H1 (cell line): ENCODE results near the gene NBEA. TPM values are rescaled to one million over a fixed set of nuclear protein-coding genes. Genes with fewer than 3 reads are reported as not detected.

Experiments
- CTCF ChIA-PET: fragments of 300-600 bp; sonication (Branson Sonifier 250); formaldehyde crosslinking; loops from one replicate; lab custom pipeline; 2021; ENCODE audit not compliant: partially characterized antibody; lab: Charles Lee
- POLR2A ChIA-PET: fragments of 300-600 bp; sonication (Branson Sonifier 250); formaldehyde crosslinking; loops from one replicate; lab custom pipeline; 2021; ENCODE audit warnings: inconsistent platforms; ENCODE audit not compliant: partially characterized antibody; lab: Charles Lee
- DNase-seq, 2 experiments: peaks; one replicate each; pipeline versions ENCODE4 v3.0.0 to v3.0.0-alpha.2; 2010 to 2022; ENCODE audit warnings: low spot score in 2 of 2, low read depth in 1 of 2, mixed read lengths in 1 of 2
- FAIRE-seq: peaks from 2 replicates; lab custom pipeline; 2011; peaks lifted over from hg19 to GRCh38; lab: Jason Lieb, UNC
- H2AFZ ChIP-seq: 2 replicates; pipeline ENCODE4 v1.8.1; 2012; ENCODE audit warnings: low read length, inconsistent platforms
- H2AK5ac ChIP-seq: 2 replicates; pipeline ENCODE4 v1.6.1; 2013; ENCODE audit warnings: low read depth, low read length
- H2BK120ac ChIP-seq: replicated peaks from 2 replicates; pipeline ENCODE3; 2013; ENCODE audit warnings: low read depth, low read length, inconsistent platforms
- H2BK12ac ChIP-seq: 2 replicates; pipeline ENCODE4 v1.6.1; 2013; ENCODE audit warnings: low read depth, low read length
- H2BK15ac ChIP-seq: 2 replicates; pipeline ENCODE4 v1.6.1; 2013; ENCODE audit warnings: low read length
- H2BK20ac ChIP-seq: 2 replicates; pipeline ENCODE4 v1.6.1; 2013; ENCODE audit warnings: low read length
- H2BK5ac ChIP-seq: 2 replicates; pipeline ENCODE4 v1.6.1; 2013; ENCODE audit warnings: low read depth, low read length
- H3K14ac ChIP-seq: 2 replicates; pipeline ENCODE4 v1.6.1; 2013; ENCODE audit warnings: inconsistent platforms; ENCODE audit not compliant: insufficient read length
- H3K18ac ChIP-seq: 2 replicates; pipeline ENCODE4 v1.6.1; 2013; ENCODE audit warnings: low read length; ENCODE audit errors: extremely low read depth
- H3K23ac ChIP-seq: 2 replicates; pipeline ENCODE4 v1.6.1; 2013; ENCODE audit warnings: inconsistent platforms; ENCODE audit not compliant: insufficient read length
- H3K23me2 ChIP-seq: 2 replicates; pipeline ENCODE4 v1.6.1; 2013; ENCODE audit warnings: low read depth, low read length
- H3K27ac ChIP-seq: 2 replicates; pipeline ENCODE4 v1.6.1; 2011; ENCODE audit warnings: low read depth, low read length, inconsistent platforms
- H3K27me3 ChIP-seq, 4 experiments: replicated peaks in 1 of 4; 1 replicate in 1 of 4; 2 replicates in 3 of 4; pipeline versions ENCODE4 v1.6.1 to v1.8.1; 2011 to 2013; ENCODE audit warnings: low read length in 3 of 4, mild to moderate bottlenecking in 3 of 4, inconsistent platforms in 2 of 4, mixed read lengths in 2 of 4, moderate library complexity in 1 of 4; ENCODE audit not compliant: control insufficient read depth in 3 of 4, insufficient read depth in 3 of 4; ENCODE audit errors: extremely low read depth in 1 of 4
- H3K36me3 ChIP-seq, 4 experiments: 2 replicates each; pipeline versions ENCODE4 v1.6.1 to v1.8.1; 2011 to 2013; ENCODE audit warnings: mild to moderate bottlenecking in 4 of 4, low read length in 3 of 4, moderate library complexity in 2 of 4, control low read depth in 1 of 4, inconsistent platforms in 1 of 4; ENCODE audit not compliant: insufficient read depth in 4 of 4, control insufficient read depth in 2 of 4
- H3K4ac ChIP-seq: replicated peaks from 2 replicates; pipeline ENCODE3; 2013; ENCODE audit warnings: low read length, low read depth, mixed read lengths, inconsistent platforms; ENCODE audit not compliant: insufficient read length
- H3K4me1 ChIP-seq, 4 experiments: replicated peaks in 1 of 4; 1 replicate in 1 of 4; 2 replicates in 3 of 4; pipeline versions ENCODE4 v1.6.1 to v1.8.1; 2011 to 2013; ENCODE audit warnings: low read length in 3 of 4, inconsistent platforms in 2 of 4, mixed read lengths in 1 of 4; ENCODE audit not compliant: insufficient read depth in 4 of 4, control insufficient read depth in 3 of 4
- H3K4me2 ChIP-seq, 2 experiments: 2 replicates each; pipeline versions ENCODE4 v1.6.1 to v1.8.1; 2011 to 2013; ENCODE audit warnings: low read depth in 2 of 2, low read length in 2 of 2, control low read depth in 1 of 2, inconsistent platforms in 1 of 2, mild to moderate bottlenecking in 1 of 2; ENCODE audit not compliant: insufficient read depth in 1 of 2
- H3K4me3 ChIP-seq, 4 experiments: fragments of 200-600, 300-600 bp in 1 of 4; sonication (generic), shearing (Covaris generic), sonication (Bioruptor Twin) in 1 of 4; 2 replicates each; pipeline versions ENCODE4 v1.5.1 to v1.8.1; 2011 to 2016; ENCODE audit warnings: low read length in 4 of 4, low read depth in 3 of 4, control low read depth in 2 of 4, inconsistent platforms in 2 of 4, mild to moderate bottlenecking in 2 of 4, mixed read lengths in 1 of 4, moderate library complexity in 1 of 4; ENCODE audit not compliant: insufficient read depth in 2 of 4; ENCODE audit errors: extremely low read depth in 1 of 4
- H3K56ac ChIP-seq: replicated peaks from 2 replicates; pipeline ENCODE3; 2013; ENCODE audit warnings: low read depth, mild to moderate bottlenecking, mixed read lengths, low read length, inconsistent platforms; ENCODE audit not compliant: insufficient read length
- H3K79me1 ChIP-seq: 2 replicates; pipeline ENCODE4 v1.6.1; 2013; ENCODE audit warnings: low read depth, low read length, control low read depth
- H3K79me2 ChIP-seq, 2 experiments: 2 replicates each; pipeline versions ENCODE4 v1.6.1 to v1.8.1; 2012 to 2013; ENCODE audit warnings: low read length in 2 of 2, mild to moderate bottlenecking in 2 of 2, inconsistent platforms in 1 of 2; ENCODE audit not compliant: insufficient read depth in 2 of 2, control insufficient read depth in 1 of 2
- H3K9ac ChIP-seq, 4 experiments: replicated peaks in 1 of 4; 1 replicate in 1 of 4; 2 replicates in 3 of 4; pipeline versions ENCODE4 v1.6.1 to v1.8.1; 2011 to 2013; ENCODE audit warnings: low read depth in 3 of 4, low read length in 3 of 4, control low read depth in 2 of 4, mild to moderate bottlenecking in 2 of 4, moderate library complexity in 2 of 4, inconsistent platforms in 1 of 4; ENCODE audit errors: extremely low read depth in 1 of 4
- H3K9me3 ChIP-seq, 2 experiments: 2 replicates each; pipeline versions ENCODE4 v1.6.1 to v1.8.1; 2012 to 2013; ENCODE audit warnings: mild to moderate bottlenecking in 2 of 2, moderate library complexity in 2 of 2, control low read depth in 1 of 2, inconsistent platforms in 1 of 2, low read depth in 1 of 2, low read length in 1 of 2, mixed read lengths in 1 of 2; ENCODE audit not compliant: insufficient read depth in 2 of 2
- H4K20me1 ChIP-seq, 2 experiments: replicated peaks in 1 of 2; 2 replicates each; pipeline versions ENCODE3 to v1.8.1; 2011 to 2013; ENCODE audit warnings: inconsistent platforms in 2 of 2, low read length in 2 of 2, mild to moderate bottlenecking in 1 of 2; ENCODE audit not compliant: insufficient read depth in 2 of 2, control insufficient read depth in 1 of 2
- H4K5ac ChIP-seq: 2 replicates; pipeline ENCODE4 v1.6.1; 2013; ENCODE audit warnings: low read length, low read depth, mixed read lengths, inconsistent platforms; ENCODE audit not compliant: insufficient read length
- H4K8ac ChIP-seq: 2 replicates; pipeline ENCODE4 v1.8.0; 2013; ENCODE audit warnings: mild to moderate bottlenecking, moderate library complexity, low read length, inconsistent platforms; ENCODE audit not compliant: insufficient read depth; ENCODE audit errors: extremely low read depth
- H4K91ac ChIP-seq: replicated peaks from 2 replicates; pipeline ENCODE3; 2013; ENCODE audit warnings: low read length, mixed read lengths, inconsistent platforms; ENCODE audit not compliant: insufficient read length
- BCL11A ChIP-seq, 2 experiments: IDR thresholded peaks; one replicate each; pipeline ENCODE4 v1.6.1; 2011; ENCODE audit warnings: low read depth in 2 of 2, low read length in 2 of 2, mild to moderate bottlenecking in 2 of 2
- EZH2 ChIP-seq: fragments of 200-600 bp; sonication (generic); IDR thresholded peaks from 2 replicates; pipeline ENCODE4 v1.7.1; 2012; ENCODE audit warnings: low read depth, mild to moderate bottlenecking, moderate library complexity, low read length, inconsistent platforms; ENCODE audit not compliant: severe bottlenecking
- KDM1A ChIP-seq: fragments of 200-600, 300-600 bp; sonication (generic); IDR thresholded peaks from 2 replicates; pipeline ENCODE4 v1.7.1; 2016; ENCODE audit warnings: mild to moderate bottlenecking, low read length, borderline replicate concordance
- RNF2 ChIP-seq: fragments of 200-900, 300-1000 bp; sonication (generic); IDR thresholded peaks from 2 replicates; pipeline ENCODE4 v1.7.1; 2016; ENCODE audit warnings: borderline replicate concordance, low read depth, mild to moderate bottlenecking, antibody characterized with exemption, low read length; ENCODE audit not compliant: poor library complexity, severe bottlenecking; ENCODE audit errors: missing control alignments
- TBP ChIP-seq: IDR thresholded peaks from 2 replicates; pipeline ENCODE4 v1.6.1; 2011; ENCODE audit warnings: low read depth, low read length, improper control_type of control experiment
- ZNF274 ChIP-seq: IDR thresholded peaks from 2 replicates; pipeline ENCODE4 v1.7.0; 2012; ENCODE audit warnings: low read length, borderline replicate concordance; ENCODE audit errors: extremely low read depth
- whole genome bisulfite sequencing, 2 experiments: shearing (Covaris generic) in 1 of 2; methylation state at CpG; one replicate each; pipeline versions ENCODE4 v1.1.6 to v1.1.7; 2013 to 2015; ENCODE audit warnings: low lambda C conversion rate in 2 of 2, mixed read lengths in 2 of 2, inconsistent platforms in 1 of 2, low coverage in 1 of 2, missing lambda C conversion rate in 1 of 2; ENCODE audit not compliant: insufficient replicate concordance in 2 of 2, insufficient coverage in 1 of 2, insufficient read length in 1 of 2; ENCODE audit errors: extremely low coverage in 1 of 2, missing lambda C conversion rate in 1 of 2; 5-methylcytosine and 5-hydroxymethylcytosine counted together
- polyA plus RNA-seq, 7 experiments: library from polyadenylated mRNA; depleted of rRNA in 3 of 7; stranded (reverse) in 5 of 7; unstranded in 2 of 7; fragments of >200 nt in 5 of 7; fragments of 200-250 nt in 2 of 7; gene quantifications; 1 replicate in 5 of 7; 2 replicates in 1 of 7; 4 replicates in 1 of 7; pipeline versions ENCODE4 v1.2.1 to v1.2.3, GENCODE V29; 2011 to 2013; ENCODE audit warnings: missing spikeins in 2 of 7, mixed read lengths in 2 of 7
- total RNA-seq: library from RNA; stranded (reverse); fragmentation: NEBNext Ultra II Directional; extraction: Animal tissue kit (Norgen Biotek cat#: 25700); gene quantifications from 2 replicates; pipeline ENCODE4 v1.2.1, GENCODE V29; 2021

Gene NBEA
- total and polyA plus RNA-seq, 2 of the 8 experiments (the other 6 are each of a cell fraction or from before 2014, with no cell fraction given) = 14.2 to 21.5 TPM

DNA sequence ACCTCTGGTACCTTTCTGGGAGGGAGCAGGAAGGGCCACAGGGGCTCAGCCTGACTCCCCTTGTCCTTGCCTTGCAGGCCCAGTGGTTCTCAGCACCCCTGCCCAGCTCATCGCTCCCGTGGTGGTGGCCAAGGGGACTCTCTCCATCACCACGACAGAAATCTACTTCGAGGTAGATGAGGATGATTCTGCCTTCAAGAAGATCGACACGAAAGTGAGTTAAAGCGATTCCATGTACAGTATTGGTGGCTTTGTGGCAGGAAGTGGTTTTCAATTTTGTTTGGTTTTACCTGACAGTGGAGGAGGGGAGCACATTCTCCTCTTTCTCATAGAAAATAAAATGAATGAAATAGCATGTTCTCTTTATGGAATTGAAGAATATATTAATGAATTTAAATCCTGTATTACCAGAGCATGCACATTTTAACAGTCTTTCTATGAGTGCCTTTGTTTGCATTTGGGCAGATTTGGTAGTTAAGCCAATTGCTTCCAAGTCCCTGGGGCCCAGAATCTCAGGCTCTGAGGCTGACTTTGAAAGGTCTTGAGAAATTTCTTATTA, 530.3 kb downstream of the NBEA start:
- H3K9ac ChIP-seq = no peak overlapping the region
- ChIA-PET POLR2A (no interaction called here), CTCF (no interaction called here)
- peaks cover 20 to 26% of the 10 kb centered on the region in 2 experiments for H4K20me1 ChIP-seq
- no peaks in the 10 kb centered on the region for H3K9me3 ChIP-seq
- H2BK5ac ChIP-seq = no peak overlapping the region
- peaks cover 18% of the 10 kb centered on the region for H3K23me2 ChIP-seq
- H3K27me3 ChIP-seq = peaks cover 42 to 67% (median 55%) of the 10 kb centered on the region in 4 experiments
- H3K36me3 ChIP-seq = no peaks in the 10 kb centered on the region
- no peak overlapping the region for H2BK12ac ChIP-seq
- H3K4me3 ChIP-seq = peak overlapping the region in 2 of 4 experiments; percentile 61 to 78; a peak in 4 of 8 replicates
- H3K23ac ChIP-seq = no peak overlapping the region
- peak overlapping the region; percentile 83 to 94 for H3K4me2 ChIP-seq
- FAIRE-seq (no peak), DNase-seq (no peak)
- H3K56ac ChIP-seq = no peak overlapping the region
- H4K5ac ChIP-seq = no peak overlapping the region
- H3K18ac ChIP-seq = no peak overlapping the region
- H2AFZ ChIP-seq = no peak overlapping the region
- H2BK15ac ChIP-seq = no peak overlapping the region
- no peak overlapping the region for H2BK20ac ChIP-seq
- peaks cover 11 to 33% (median 22%) of the 10 kb centered on the region in 4 experiments for H3K4me1 ChIP-seq
- H3K4ac ChIP-seq = no peak overlapping the region
- no peak overlapping the region for H2BK120ac ChIP-seq
- H3K79me2 ChIP-seq = no peaks in the 10 kb centered on the region
- no peaks in the 10 kb centered on the region for H3K79me1 ChIP-seq
- no peak overlapping the region for H2AK5ac ChIP-seq
- no peak overlapping the region for H3K27ac ChIP-seq
- TF ChIP-seq TBP (no peak), ZNF274 (no peak), KDM1A (no peak), RNF2 (peak; percentile 99), EZH2 (peak; percentile 15), BCL11A (IDR thresholded peaks at IDR 0.05; ENCODE audit: low read depth in 2 of 2, low read length in 2 of 2) (no peak)
- H4K91ac ChIP-seq = no peak overlapping the region
- no peak overlapping the region for H3K14ac ChIP-seq
- 6% methylated on average over 7 of the region's 7 CpGs; no CpG with 5 or more reads in 1 of the 2 experiments for WGBS, 2 experiments
- H4K8ac ChIP-seq = no peak overlapping the region
